Progenitor cell of endocrine pancreas (in vitro differentiated cells): Measurements from ENCODE around the gene C1QTNF4. TPM values are rescaled to one million over a fixed set of nuclear protein-coding genes. Genes with fewer than 3 reads are reported as not detected.
"Not testable (repeated sequence)": the region's sequence is repeated elsewhere in the genome, so short reads cannot be mapped to it uniquely, and the experiment has no call there.

Experiments used
- DNase-seq: peaks from one replicate; pipeline ENCODE4 v3.0.0; 2021; ENCODE audit warnings: low spot score; ENCODE audit not compliant: unreplicated experiment
- H3K27ac Mint-ChIP-seq: 2 replicates; pipeline ENCODE4 v1.8.0; 2021; ENCODE audit warnings: mild to moderate bottlenecking, moderate library complexity, mixed read lengths
- H3K27me3 Mint-ChIP-seq: 2 replicates; pipeline ENCODE4 v1.8.0; 2021; ENCODE audit warnings: mixed read lengths
- H3K36me3 Mint-ChIP-seq: 2 replicates; pipeline ENCODE4 v1.8.0; 2022; ENCODE audit warnings: mixed read lengths; ENCODE audit not compliant: insufficient read depth
- H3K4me1 Mint-ChIP-seq: 2 replicates; pipeline ENCODE4 v1.8.0; 2021; ENCODE audit warnings: low read depth, mixed read lengths
- H3K4me3 Mint-ChIP-seq: 2 replicates; pipeline ENCODE4 v1.8.0; 2021; ENCODE audit warnings: low read depth, mild to moderate bottlenecking, moderate library complexity, mixed read lengths
- H3K9me3 Mint-ChIP-seq: 2 replicates; pipeline ENCODE4 v1.8.0; 2021; ENCODE audit warnings: low read depth, mixed read lengths
- long read RNA-seq: library from polyadenylated mRNA; unstranded; transcript quantifications from one replicate; pipeline ENCODE4 v2.0.0, GENCODE V29; 2020
- total RNA-seq: library from RNA; stranded (reverse); gene quantifications from 2 replicates; pipeline ENCODE4 v1.2.1, GENCODE V29; 2021
- TF ChIP-seq, protein P1 (sequence below): fragments of 200-600 bp; sonication (generic); IDR thresholded peaks from one replicate; pipeline ENCODE4 v1.5.0; 2021; ENCODE audit warnings: antibody characterized with exemption, mild to moderate bottlenecking; ENCODE audit not compliant: unreplicated experiment

The C1QTNF4 gene
- 2.5 and 4.0 TPM in 2 replicates for total RNA-seq
- long read RNA-seq = 0 reads

DNA sequence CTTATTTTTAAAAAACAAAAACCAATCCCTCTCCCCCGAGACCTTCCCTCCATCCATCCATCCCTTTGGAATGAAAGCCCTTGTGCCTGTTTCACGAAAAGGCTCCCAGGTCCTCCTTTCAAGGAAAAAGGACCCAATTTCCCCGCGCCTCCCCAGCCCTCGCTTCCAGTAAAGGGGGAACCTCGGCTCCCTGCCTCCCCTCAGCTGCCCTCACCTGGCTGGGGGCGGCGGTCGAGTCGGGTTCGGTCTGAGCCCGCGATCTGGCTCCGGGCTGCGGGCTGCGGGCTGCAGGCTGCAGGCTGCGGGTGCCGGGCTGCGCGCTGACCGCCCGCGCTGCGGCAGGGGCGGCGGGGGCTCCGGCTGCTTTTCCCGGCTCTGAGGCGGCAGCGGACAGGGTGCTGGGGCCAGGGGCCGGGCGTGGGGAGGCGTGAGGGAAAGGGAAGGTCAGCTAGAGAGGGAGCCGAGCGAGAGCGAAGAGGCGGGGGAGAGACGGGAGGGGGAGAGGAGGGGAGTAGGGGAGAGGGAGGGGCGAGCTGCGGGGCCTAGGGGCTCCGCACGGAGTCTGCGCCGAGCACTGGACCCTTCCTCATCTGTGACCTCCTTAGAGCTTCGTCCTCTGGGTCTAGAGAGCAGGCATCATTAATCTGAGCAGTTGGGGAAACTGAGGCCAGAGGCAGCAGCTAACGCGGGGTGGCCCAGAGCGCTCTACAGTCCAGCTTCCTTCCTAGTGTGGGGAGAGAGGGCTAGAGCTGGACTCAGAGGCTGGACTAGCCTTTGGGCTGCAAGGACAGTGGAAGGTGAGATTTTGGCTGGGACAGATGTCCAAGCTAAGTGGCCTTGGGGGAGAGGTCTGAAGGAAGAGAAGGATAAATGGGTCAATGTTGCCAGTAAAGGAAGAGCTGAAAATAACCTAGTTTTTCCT lies at the start of gene C1QTNF4:
TSS of gene C1QTNF4 (minus strand) at position 478 of the 922 bp plus-strand sequence. CDS start 3,601 bp downstream, outside the sequence.
- H3K27me3 Mint-ChIP-seq = peaks cover 40% of the 10 kb centered on the region
- H3K36me3 Mint-ChIP-seq = no peaks in the 10 kb centered on the region
- no peaks in the 10 kb centered on the region for H3K9me3 Mint-ChIP-seq
- H3K27ac Mint-ChIP-seq = no peak within 1 kb of the TSS
- TF ChIP-seq, protein P1, sequence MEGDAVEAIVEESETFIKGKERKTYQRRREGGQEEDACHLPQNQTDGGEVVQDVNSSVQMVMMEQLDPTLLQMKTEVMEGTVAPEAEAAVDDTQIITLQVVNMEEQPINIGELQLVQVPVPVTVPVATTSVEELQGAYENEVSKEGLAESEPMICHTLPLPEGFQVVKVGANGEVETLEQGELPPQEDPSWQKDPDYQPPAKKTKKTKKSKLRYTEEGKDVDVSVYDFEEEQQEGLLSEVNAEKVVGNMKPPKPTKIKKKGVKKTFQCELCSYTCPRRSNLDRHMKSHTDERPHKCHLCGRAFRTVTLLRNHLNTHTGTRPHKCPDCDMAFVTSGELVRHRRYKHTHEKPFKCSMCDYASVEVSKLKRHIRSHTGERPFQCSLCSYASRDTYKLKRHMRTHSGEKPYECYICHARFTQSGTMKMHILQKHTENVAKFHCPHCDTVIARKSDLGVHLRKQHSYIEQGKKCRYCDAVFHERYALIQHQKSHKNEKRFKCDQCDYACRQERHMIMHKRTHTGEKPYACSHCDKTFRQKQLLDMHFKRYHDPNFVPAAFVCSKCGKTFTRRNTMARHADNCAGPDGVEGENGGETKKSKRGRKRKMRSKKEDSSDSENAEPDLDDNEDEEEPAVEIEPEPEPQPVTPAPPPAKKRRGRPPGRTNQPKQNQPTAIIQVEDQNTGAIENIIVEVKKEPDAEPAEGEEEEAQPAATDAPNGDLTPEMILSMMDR = no peak
- H3K4me3 Mint-ChIP-seq = peak within 1 kb of the TSS; percentile 74
- H3K4me1 Mint-ChIP-seq = peaks cover 8% of the 10 kb centered on the region
- DNase-seq = peak; percentile 29

DNA sequence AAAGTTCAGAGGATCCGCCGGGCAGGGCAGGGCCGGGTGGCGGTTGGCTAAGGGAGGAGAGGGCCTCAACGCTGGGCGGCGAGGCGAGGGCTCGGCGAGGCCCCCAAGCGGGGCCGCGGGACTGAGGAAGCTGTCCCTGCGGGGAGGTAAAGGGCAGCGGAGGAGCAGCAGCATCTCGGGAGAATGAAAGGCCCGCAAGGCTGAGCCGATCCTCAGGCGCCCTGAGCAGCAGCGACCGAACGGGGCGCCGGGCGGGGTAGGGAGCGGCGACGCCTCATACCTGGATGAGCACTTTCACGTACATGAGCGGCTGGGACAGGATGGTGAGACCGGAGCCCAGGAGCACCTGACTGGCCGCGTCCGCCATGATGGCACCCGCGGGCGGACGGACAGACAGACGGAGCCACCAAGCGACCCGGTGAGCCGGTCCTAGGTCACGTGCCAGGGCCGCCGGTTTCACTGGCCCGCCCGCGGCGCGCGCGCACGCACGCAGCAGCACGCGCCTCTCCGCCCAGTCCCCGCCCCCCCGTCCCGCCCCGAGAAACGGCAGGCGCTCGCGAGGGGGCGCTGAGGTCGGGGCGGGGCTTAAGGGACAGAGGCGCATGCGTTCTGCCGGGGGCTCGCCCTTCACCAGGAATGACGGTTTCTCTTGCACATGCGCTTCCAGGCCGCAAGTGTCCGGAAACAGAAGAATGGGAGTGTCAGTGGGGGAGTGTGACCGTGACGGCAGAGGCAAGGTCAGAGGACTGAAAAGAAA lies 48.1 kb upstream of the C1QTNF4 start, which contains the start of gene MTCH2:
TSS of gene MTCH2 (minus strand) at position 461 of the 757 bp plus-strand sequence. CDS start at position 367, 94 bp downstream.
- no peaks in the 10 kb centered on the region for H3K27me3 Mint-ChIP-seq
- peak within 1 kb of the TSS; percentile 88 for H3K4me3 Mint-ChIP-seq
- TF ChIP-seq, protein P1 = peak; percentile 34
- H3K4me1 Mint-ChIP-seq = peaks cover 10% of the 10 kb centered on the region
- H3K9me3 Mint-ChIP-seq = no peaks in the 10 kb centered on the region
- peak; percentile 92 for DNase-seq
- peaks cover 5% of the 10 kb centered on the region for H3K36me3 Mint-ChIP-seq
- peak within 1 kb of the TSS; percentile 95 for H3K27ac Mint-ChIP-seq

DNA sequence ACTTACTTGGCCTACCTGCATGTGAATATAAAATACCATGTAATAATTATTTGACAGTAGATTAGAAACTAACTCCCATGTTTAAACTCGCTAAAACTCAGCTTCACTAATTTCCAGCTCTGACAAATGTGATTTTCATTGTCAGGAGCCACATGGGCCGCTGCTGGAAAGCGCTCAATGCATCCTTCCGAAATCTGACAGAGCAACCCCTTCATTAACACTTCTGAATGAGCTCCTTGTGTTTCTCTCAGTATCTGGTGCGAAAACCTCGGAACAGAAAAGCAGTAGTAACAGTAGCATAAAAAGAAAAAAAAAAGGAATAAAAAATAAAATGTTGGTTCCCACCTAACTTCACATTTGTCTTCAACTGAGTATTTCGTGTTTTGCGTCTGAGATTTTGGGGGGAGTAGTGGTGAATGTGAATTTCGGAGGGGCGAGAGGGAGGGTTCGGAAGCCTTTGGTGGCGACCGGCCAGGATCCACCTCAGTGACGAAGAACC lies 47.4 kb upstream of the C1QTNF4 start:
- TF ChIP-seq, protein P1 = no peak
- peaks cover 8% of the 10 kb centered on the region for H3K36me3 Mint-ChIP-seq
- no peaks in the 10 kb centered on the region for H3K27me3 Mint-ChIP-seq
- H3K27ac Mint-ChIP-seq = peak overlapping the region; percentile 94
- no peak for DNase-seq
- H3K4me3 Mint-ChIP-seq = peak overlapping the region; percentile 88
- no peaks in the 10 kb centered on the region for H3K9me3 Mint-ChIP-seq
- H3K4me1 Mint-ChIP-seq = peaks cover 10% of the 10 kb centered on the region

DNA sequence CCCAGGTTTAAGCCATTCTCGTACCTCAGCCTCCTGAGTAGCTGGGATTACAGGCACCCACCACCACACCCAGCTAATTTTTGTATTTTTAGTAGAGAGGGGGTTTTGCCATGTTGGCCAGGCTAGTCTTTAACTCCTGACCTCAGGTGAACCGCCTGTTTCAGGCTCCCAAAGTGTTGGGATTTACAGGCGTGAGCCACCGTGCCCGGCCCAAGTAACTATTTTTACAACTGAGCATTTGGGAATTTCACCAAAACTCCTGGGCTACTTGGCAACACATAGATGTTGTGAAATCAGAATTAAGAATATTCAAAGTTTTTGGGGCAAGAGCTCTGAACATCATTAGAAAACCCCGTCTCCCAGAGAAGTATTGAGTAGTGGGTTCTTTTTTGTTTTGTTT lies 46.3 kb upstream of the C1QTNF4 start:
- H3K36me3 Mint-ChIP-seq, H3K27ac Mint-ChIP-seq, DNase-seq, H3K9me3 Mint-ChIP-seq, H3K27me3 Mint-ChIP-seq: not testable (repeated sequence)
- Mint-ChIP-seq H3K4me1 (peaks cover 10% of the 10 kb centered on the region), H3K4me3 (peak overlapping the region; percentile 24)

DNA sequence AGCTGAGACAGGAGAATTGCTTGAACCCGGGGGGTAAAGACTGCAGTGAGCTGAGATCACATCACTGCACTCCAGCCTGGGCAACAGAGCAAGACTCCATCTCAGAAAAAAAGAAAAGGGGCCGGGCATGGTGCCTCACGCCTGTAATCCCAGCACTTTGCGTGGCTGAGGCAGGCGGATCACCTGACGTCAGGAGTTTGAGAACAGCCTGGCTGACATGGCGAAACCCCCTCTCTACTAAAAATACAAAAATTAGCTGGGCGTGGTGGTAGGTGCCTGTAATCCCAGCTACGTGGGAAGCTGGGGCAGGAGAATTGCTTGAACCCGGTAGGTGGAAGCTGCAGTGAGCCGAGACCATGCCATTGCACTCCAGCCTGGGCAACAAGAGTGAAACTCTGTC lies 42.1 kb upstream of the C1QTNF4 start:
- not testable (repeated sequence) for H3K4me3 Mint-ChIP-seq, H3K9me3 Mint-ChIP-seq, H3K27me3 Mint-ChIP-seq, DNase-seq, H3K4me1 Mint-ChIP-seq, H3K27ac Mint-ChIP-seq
- peaks cover 18% of the 10 kb centered on the region for H3K36me3 Mint-ChIP-seq

DNA sequence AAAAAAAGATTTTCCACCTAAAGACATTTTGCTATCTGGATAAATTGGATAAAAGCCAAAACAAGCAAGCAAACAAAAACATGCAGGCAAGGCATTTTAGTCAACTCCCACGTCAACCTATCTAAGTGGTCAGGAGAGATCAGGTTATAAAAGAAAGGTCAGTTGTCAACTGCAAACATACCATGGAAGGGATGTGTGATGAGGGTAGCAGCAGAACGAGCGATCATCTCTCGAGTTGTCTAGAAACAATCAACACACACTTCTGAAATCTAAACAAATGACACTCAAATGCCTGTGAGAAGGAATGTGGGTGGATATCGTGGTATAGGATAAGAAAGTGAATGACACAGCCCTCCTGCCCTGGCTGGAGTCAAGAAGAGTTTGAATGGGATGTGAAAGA lies 37.3 kb upstream of the C1QTNF4 start:
- H3K27ac Mint-ChIP-seq = no peak overlapping the region

More for the DNA sequence above, 37.3 kb upstream of the C1QTNF4 start:
- H3K4me1 Mint-ChIP-seq = no peaks in the 10 kb centered on the region
- no peaks in the 10 kb centered on the region for H3K27me3 Mint-ChIP-seq
- TF ChIP-seq, protein P1 = no peak
- peaks cover 27% of the 10 kb centered on the region for H3K36me3 Mint-ChIP-seq
- no peak for DNase-seq
- no peaks in the 10 kb centered on the region for H3K9me3 Mint-ChIP-seq
- no peak overlapping the region for H3K4me3 Mint-ChIP-seq
